GM23338 (cell line): ENCODE measurements around the gene ITGB1BP1.

ENCODE experiments used
- CREB1 ChIP-seq: fragments of 250-450 bp; sonication (Bioruptor Pico); IDR thresholded peaks from 2 replicates; pipeline ENCODE4 v1.5.0; 2020; ENCODE audit warnings: low read depth, mild to moderate bottlenecking, moderate library complexity
- EZH2 ChIP-seq: fragments of 200-600 bp; sonication (generic); IDR thresholded peaks from one replicate; pipeline ENCODE4 v1.8.0; 2017; ENCODE audit warnings: antibody characterized with exemption, mild to moderate bottlenecking, low read depth; ENCODE audit not compliant: unreplicated experiment
- EZH2phosphoT487 ChIP-seq: fragments of 200-600 bp; sonication (generic); IDR thresholded peaks from one replicate; pipeline ENCODE4 v1.8.1; 2018; ENCODE audit warnings: antibody characterized with exemption; ENCODE audit not compliant: unreplicated experiment
- JUNB ChIP-seq: IDR thresholded peaks from one replicate; pipeline ENCODE4 v1.6.1; 2016; ENCODE audit warnings: antibody characterized with exemption; ENCODE audit not compliant: unreplicated experiment
- NANOG ChIP-seq: IDR thresholded peaks from 2 replicates; pipeline ENCODE4 v1.6.1; 2016; ENCODE audit warnings: antibody characterized with exemption, borderline replicate concordance
- POLR2AphosphoS5 ChIP-seq: IDR thresholded peaks from 2 replicates; pipeline ENCODE4 v1.6.1; 2016; ENCODE audit warnings: antibody characterized with exemption, low read depth
- ZNF114 ChIP-seq: fragments of 250-450 bp; sonication (Bioruptor Pico); IDR thresholded peaks from 2 replicates; pipeline ENCODE4 v1.5.0; 2020; ENCODE audit warnings: mild to moderate bottlenecking, moderate library complexity
- TF ChIP-seq, protein P1 (sequence below), 2 experiments: fragments of 200-600 bp in 1 of 2; sonication (generic) in 1 of 2; conservative IDR thresholded peaks; 2 replicates each; pipeline versions ENCODE4 v1.5.1 to v1.6.1; 2016 to 2017; ENCODE audit warnings: antibody characterized with exemption in 2 of 2, low read depth in 2 of 2, mild to moderate bottlenecking in 2 of 2, moderate library complexity in 1 of 2
- TF ChIP-seq, protein P2 (sequence below): IDR thresholded peaks from one replicate; pipeline ENCODE4 v1.6.1; 2018; ENCODE audit warnings: antibody characterized with exemption; ENCODE audit not compliant: unreplicated experiment
- TF ChIP-seq, protein P3 (sequence below): IDR thresholded peaks from 2 replicates; pipeline ENCODE4 v1.6.1; 2016; ENCODE audit warnings: antibody characterized with exemption

DNA sequence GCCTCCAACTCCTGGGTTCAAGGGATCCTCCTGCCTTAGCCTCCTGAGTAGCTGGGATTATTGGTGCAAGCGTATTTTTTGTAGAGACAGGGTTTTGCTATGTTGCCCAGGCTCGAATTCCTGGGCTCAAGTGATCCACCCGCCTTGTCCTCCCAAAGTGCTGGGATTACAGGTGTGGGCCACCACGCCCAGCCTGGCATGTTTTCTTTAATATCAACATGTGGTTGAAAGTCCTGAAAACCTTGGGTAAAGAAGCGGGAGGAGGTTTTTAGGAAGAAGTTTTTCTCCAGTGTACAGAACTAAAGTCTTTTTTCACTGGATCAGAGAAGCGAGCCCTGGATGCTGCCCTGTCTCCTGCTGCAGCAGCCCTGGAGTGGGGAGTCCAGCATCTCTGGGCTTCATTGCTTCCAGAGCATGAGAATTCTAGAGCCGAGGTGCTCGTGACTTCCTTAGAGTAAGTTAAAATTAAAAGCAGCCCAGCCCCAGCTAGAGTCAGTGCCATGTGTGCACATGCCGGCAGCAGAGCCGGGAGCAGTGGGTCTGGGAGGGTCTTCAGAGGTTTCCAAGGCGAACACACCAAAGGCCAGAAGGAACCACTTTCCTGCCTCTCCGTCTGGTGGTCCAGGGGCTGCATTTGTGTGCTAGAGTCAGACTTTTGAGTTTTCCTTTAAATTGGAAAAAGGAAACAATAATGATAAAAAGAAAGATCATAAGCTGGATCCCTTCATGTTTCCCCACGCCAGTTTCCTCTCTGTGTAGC, 31.2 kb downstream of the ITGB1BP1 start:
- TF ChIP-seq, protein P1, sequence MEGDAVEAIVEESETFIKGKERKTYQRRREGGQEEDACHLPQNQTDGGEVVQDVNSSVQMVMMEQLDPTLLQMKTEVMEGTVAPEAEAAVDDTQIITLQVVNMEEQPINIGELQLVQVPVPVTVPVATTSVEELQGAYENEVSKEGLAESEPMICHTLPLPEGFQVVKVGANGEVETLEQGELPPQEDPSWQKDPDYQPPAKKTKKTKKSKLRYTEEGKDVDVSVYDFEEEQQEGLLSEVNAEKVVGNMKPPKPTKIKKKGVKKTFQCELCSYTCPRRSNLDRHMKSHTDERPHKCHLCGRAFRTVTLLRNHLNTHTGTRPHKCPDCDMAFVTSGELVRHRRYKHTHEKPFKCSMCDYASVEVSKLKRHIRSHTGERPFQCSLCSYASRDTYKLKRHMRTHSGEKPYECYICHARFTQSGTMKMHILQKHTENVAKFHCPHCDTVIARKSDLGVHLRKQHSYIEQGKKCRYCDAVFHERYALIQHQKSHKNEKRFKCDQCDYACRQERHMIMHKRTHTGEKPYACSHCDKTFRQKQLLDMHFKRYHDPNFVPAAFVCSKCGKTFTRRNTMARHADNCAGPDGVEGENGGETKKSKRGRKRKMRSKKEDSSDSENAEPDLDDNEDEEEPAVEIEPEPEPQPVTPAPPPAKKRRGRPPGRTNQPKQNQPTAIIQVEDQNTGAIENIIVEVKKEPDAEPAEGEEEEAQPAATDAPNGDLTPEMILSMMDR (conservative IDR thresholded peaks at IDR 0.05; ENCODE audit: low read depth in 2 of 2), result no peak
- no peak for TF ChIP-seq ZNF114 (CRISPR knock-in tag)
- TF ChIP-seq JUNB, result no peak
- no peak for TF ChIP-seq POLR2AphosphoS5
- TF ChIP-seq EZH2phosphoT487, result no peak
- no peak for TF ChIP-seq EZH2
- TF ChIP-seq, protein P2, sequence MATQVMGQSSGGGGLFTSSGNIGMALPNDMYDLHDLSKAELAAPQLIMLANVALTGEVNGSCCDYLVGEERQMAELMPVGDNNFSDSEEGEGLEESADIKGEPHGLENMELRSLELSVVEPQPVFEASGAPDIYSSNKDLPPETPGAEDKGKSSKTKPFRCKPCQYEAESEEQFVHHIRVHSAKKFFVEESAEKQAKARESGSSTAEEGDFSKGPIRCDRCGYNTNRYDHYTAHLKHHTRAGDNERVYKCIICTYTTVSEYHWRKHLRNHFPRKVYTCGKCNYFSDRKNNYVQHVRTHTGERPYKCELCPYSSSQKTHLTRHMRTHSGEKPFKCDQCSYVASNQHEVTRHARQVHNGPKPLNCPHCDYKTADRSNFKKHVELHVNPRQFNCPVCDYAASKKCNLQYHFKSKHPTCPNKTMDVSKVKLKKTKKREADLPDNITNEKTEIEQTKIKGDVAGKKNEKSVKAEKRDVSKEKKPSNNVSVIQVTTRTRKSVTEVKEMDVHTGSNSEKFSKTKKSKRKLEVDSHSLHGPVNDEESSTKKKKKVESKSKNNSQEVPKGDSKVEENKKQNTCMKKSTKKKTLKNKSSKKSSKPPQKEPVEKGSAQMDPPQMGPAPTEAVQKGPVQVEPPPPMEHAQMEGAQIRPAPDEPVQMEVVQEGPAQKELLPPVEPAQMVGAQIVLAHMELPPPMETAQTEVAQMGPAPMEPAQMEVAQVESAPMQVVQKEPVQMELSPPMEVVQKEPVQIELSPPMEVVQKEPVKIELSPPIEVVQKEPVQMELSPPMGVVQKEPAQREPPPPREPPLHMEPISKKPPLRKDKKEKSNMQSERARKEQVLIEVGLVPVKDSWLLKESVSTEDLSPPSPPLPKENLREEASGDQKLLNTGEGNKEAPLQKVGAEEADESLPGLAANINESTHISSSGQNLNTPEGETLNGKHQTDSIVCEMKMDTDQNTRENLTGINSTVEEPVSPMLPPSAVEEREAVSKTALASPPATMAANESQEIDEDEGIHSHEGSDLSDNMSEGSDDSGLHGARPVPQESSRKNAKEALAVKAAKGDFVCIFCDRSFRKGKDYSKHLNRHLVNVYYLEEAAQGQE, result no peak
- TF ChIP-seq, protein P3, sequence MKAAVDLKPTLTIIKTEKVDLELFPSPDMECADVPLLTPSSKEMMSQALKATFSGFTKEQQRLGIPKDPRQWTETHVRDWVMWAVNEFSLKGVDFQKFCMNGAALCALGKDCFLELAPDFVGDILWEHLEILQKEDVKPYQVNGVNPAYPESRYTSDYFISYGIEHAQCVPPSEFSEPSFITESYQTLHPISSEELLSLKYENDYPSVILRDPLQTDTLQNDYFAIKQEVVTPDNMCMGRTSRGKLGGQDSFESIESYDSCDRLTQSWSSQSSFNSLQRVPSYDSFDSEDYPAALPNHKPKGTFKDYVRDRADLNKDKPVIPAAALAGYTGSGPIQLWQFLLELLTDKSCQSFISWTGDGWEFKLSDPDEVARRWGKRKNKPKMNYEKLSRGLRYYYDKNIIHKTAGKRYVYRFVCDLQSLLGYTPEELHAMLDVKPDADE, result no peak
- no peak for TF ChIP-seq CREB1
- no peak for TF ChIP-seq NANOG
